B cell (primary cell): ENCODE measurements around the gene RAB7B.

Experiments
- CTCF ChIP-seq: fragments of 200-600 bp; IDR thresholded peaks from one replicate; pipeline ENCODE4 v1.8.0; 2022; ENCODE audit warnings: antibody characterized with exemption, mild to moderate bottlenecking
- EZH2 ChIP-seq: IDR thresholded peaks from 2 replicates; pipeline ENCODE4 v1.6.1; 2012; ENCODE audit warnings: borderline replicate concordance, low read depth, mild to moderate bottlenecking, moderate library complexity, low read length; ENCODE audit not compliant: insufficient read depth, poor library complexity, severe bottlenecking

DNA sequence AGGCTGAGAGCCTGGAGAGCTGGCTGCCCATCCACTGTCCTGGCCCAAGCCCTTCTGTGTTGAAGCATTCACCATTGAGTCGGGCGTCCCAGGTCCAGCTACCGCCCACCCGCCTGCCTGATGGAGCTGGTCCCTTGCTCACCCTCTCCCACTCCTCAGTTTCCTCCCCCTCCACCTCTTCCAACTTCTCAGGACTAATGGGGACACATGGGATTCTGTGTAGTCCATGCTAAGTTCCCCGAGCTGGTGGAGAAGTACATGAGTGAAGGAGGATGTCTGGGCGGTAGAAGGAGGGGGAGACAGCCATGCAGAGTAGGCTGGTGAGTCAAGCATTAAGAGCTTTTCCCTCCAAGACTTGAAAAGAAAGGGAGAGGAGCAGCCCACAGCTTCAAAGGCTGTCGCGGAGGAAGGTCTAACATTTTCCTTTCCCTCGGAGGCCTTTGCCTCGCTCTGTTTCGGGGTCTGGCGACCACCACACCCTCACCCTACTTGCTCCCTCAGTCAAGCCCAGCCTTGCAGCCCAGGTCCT lies 60.5 kb downstream of the RAB7B start:
- no peak for TF ChIP-seq CTCF
- TF ChIP-seq EZH2, result no peak
